Activated T-cell treated with anti-CD3 and anti-CD28 coated beads for 4 hours (primary cell): ENCODE measurements around the gene SMAD5.

ENCODE experiments used
- DNase-seq: peaks from one replicate; pipeline ENCODE4 v3.0.0-alpha.2; 2020

Gene SMAD5

GRCh38 chr5:136132557-136133221, at the start of gene SMAD5:
Gene SMAD5 (plus strand): TSS chr5:136132845. CDS start chr5:136153761, 20,916 bp downstream.
- DNase-seq: peak; percentile 38

GRCh38 chr5:136084698-136085097, 47.9 kb upstream of the SMAD5 start:
- DNase-seq: no peak

GRCh38 chr5:136086783-136087566, 45.7 kb upstream of the SMAD5 start:
- no peak for DNase-seq

- no peak for DNase-seq
These were observed 44.4 kb upstream of the SMAD5 start for GRCh38 chr5:136087961-136088871.

- no peak for DNase-seq
These were observed 42.9 kb upstream of the SMAD5 start for GRCh38 chr5:136089791-136090190.

- DNase-seq: no peak
These were observed 42.3 kb upstream of the SMAD5 start for GRCh38 chr5:136090319-136090718.

- DNase-seq: no peak
These were observed 38.3 kb upstream of the SMAD5 start for GRCh38 chr5:136094189-136094912.

GRCh38 chr5:136094913-136095641, 37.6 kb upstream of the SMAD5 start:
- no peak for DNase-seq

GRCh38 chr5:136098176-136098575, 34.5 kb upstream of the SMAD5 start:
- DNase-seq: no peak

GRCh38 chr5:136099870-136100269, 32.8 kb upstream of the SMAD5 start:
- DNase-seq: no peak

- no peak for DNase-seq
These were observed 30.8 kb upstream of the SMAD5 start for GRCh38 chr5:136101884-136102283.

GRCh38 chr5:136103118-136103517, 29.5 kb upstream of the SMAD5 start:
- DNase-seq: no peak

GRCh38 chr5:136104306-136104965, 28.2 kb upstream of the SMAD5 start:
- DNase-seq: no peak

- no peak for DNase-seq
These were observed 26.2 kb upstream of the SMAD5 start for GRCh38 chr5:136106351-136107031.

- DNase-seq: no peak
These were observed 24.4 kb upstream of the SMAD5 start for GRCh38 chr5:136108180-136108611.

GRCh38 chr5:136108766-136109165, 23.9 kb upstream of the SMAD5 start:
- DNase-seq: no peak

GRCh38 chr5:136109453-136110135, 23.1 kb upstream of the SMAD5 start:
- DNase-seq: no peak

GRCh38 chr5:136113606-136114005, 19.0 kb upstream of the SMAD5 start:
- no peak for DNase-seq

- no peak for DNase-seq
These were observed 18.1 kb upstream of the SMAD5 start for GRCh38 chr5:136114414-136115125.
